IMR-90 (cell line): ENCODE results near the gene ATP2B1. TPM values are rescaled to one million over a fixed set of nuclear protein-coding genes. Genes with fewer than 3 reads are reported as not detected.

Experiments used
- ATAC-seq: fragments of 200-7000 bp; cut with Tn5 transposase; 2 replicates; pipeline ENCODE4 v1.9.1; 2020; ENCODE audit warnings: low read depth, mild to moderate bottlenecking, moderate library complexity
- BruUV-seq: library from RNA; stranded (reverse); fragments of 400-500 nt; replicated peaks from 2 replicates; lab custom pipeline; 2021; lab: Mats Ljungman, UMichigan
- CTCF ChIA-PET: fragments of 300-600 bp; formaldehyde crosslinking; extraction: SDS; loops from one replicate; lab custom pipeline; 2021; ENCODE audit warnings: antibody characterized with exemption; lab: Yijun Ruan, JAX
- POLR2A ChIA-PET: fragments of 300-600 bp; sonication (Branson Sonifier 250); formaldehyde crosslinking; loops from one replicate; lab custom pipeline; 2022; ENCODE audit warnings: antibody characterized with exemption; ENCODE audit not compliant: unreplicated experiment; lab: Charles Lee
- DNase-seq: peaks from one replicate; pipeline ENCODE4 v3.0.0; 2013
- H2AFZ ChIP-seq: replicated peaks from 2 replicates; pipeline ENCODE3; 2013; ENCODE audit warnings: low read length, mild to moderate bottlenecking; ENCODE audit not compliant: poor library complexity
- H2AK5ac ChIP-seq: 2 replicates; pipeline ENCODE4 v1.6.1; 2013; ENCODE audit warnings: low read depth, low read length, inconsistent platforms
- H2AK9ac ChIP-seq: replicated peaks from 2 replicates; pipeline ENCODE3; 2013; ENCODE audit warnings: mild to moderate bottlenecking, low read depth, low read length, moderate library complexity; ENCODE audit not compliant: poor library complexity
- H2BK120ac ChIP-seq: 2 replicates; pipeline ENCODE4 v1.6.1; 2013; ENCODE audit warnings: low read depth, low read length, inconsistent platforms
- H2BK15ac ChIP-seq: 3 replicates; pipeline ENCODE4 v1.6.1; 2013; ENCODE audit warnings: low read depth, low read length, inconsistent platforms
- H2BK20ac ChIP-seq: 2 replicates; pipeline ENCODE4 v1.6.1; 2013; ENCODE audit warnings: low read depth, mild to moderate bottlenecking, inconsistent platforms, low read length, moderate library complexity
- H2BK5ac ChIP-seq: 2 replicates; pipeline ENCODE4 v1.6.1; 2013; ENCODE audit warnings: mild to moderate bottlenecking, low read depth, low read length, inconsistent platforms; ENCODE audit not compliant: poor library complexity, severe bottlenecking
- H3K14ac ChIP-seq: replicated peaks from 2 replicates; pipeline ENCODE4 v1.6.1; 2013; ENCODE audit warnings: low read depth, low read length, inconsistent platforms
- H3K18ac ChIP-seq: 2 replicates; pipeline ENCODE4 v1.6.1; 2013; ENCODE audit warnings: low read depth, low read length, control low read depth
- H3K23ac ChIP-seq: 2 replicates; pipeline ENCODE4 v1.6.1; 2013; ENCODE audit warnings: low read depth, low read length, inconsistent platforms
- H3K27ac ChIP-seq: 2 replicates; pipeline ENCODE4 v1.5.1; 2013; ENCODE audit warnings: mild to moderate bottlenecking, control low read depth, low read length; ENCODE audit not compliant: insufficient read depth
- H3K27me3 ChIP-seq: 2 replicates; pipeline ENCODE4 v1.6.1; 2013; ENCODE audit warnings: low read length; ENCODE audit not compliant: control insufficient read depth, insufficient read depth
- H3K36me3 ChIP-seq: 2 replicates; pipeline ENCODE4 v1.6.1; 2013; ENCODE audit warnings: low read length, mixed read lengths; ENCODE audit not compliant: control insufficient read depth, insufficient read depth
- H3K4ac ChIP-seq: 2 replicates; pipeline ENCODE4 v1.6.1; 2013; ENCODE audit warnings: low read depth, low read length, inconsistent platforms
- H3K4me1 ChIP-seq: 2 replicates; pipeline ENCODE4 v1.6.1; 2013; ENCODE audit warnings: low read length, mixed read lengths; ENCODE audit not compliant: control insufficient read depth, insufficient read depth
- H3K4me2 ChIP-seq: 2 replicates; pipeline ENCODE4 v1.6.1; 2013; ENCODE audit warnings: low read depth, mild to moderate bottlenecking, control low read depth, low read length, moderate library complexity
- H3K4me3 ChIP-seq: 2 replicates; pipeline ENCODE4 v1.5.1; 2013; ENCODE audit warnings: low read depth, mild to moderate bottlenecking, control low read depth, low read length, moderate library complexity; ENCODE audit not compliant: insufficient read depth
- H3K56ac ChIP-seq: 2 replicates; pipeline ENCODE4 v1.6.1; 2013; ENCODE audit warnings: low read length, inconsistent platforms; ENCODE audit not compliant: insufficient read depth; ENCODE audit errors: extremely low read depth
- H3K79me1 ChIP-seq, 2 experiments: 2 replicates each; pipeline ENCODE4 v1.6.1; 2013; ENCODE audit warnings: low read length in 2 of 2, inconsistent platforms in 1 of 2, low read depth in 1 of 2
- H3K9ac ChIP-seq: 2 replicates; pipeline ENCODE4 v1.6.1; 2013; ENCODE audit warnings: low read depth, low read length, control low read depth
- H3K9me1 ChIP-seq: 2 replicates; pipeline ENCODE4 v1.6.1; 2013; ENCODE audit warnings: low read length, inconsistent platforms; ENCODE audit not compliant: insufficient read depth
- H3K9me3 ChIP-seq: 2 replicates; pipeline ENCODE4 v1.6.1; 2013; ENCODE audit warnings: low read length; ENCODE audit not compliant: control insufficient read depth, insufficient read depth
- H4K20me1 ChIP-seq: 2 replicates; pipeline ENCODE4 v1.6.1; 2013; ENCODE audit warnings: low read length, inconsistent platforms; ENCODE audit not compliant: insufficient read depth
- H4K5ac ChIP-seq: 2 replicates; pipeline ENCODE4 v1.6.1; 2013; ENCODE audit warnings: mild to moderate bottlenecking, low read depth, low read length, control low read depth
- H4K8ac ChIP-seq, 2 experiments: 2 replicates each; pipeline ENCODE4 v1.6.1; 2013; ENCODE audit warnings: low read depth in 2 of 2, low read length in 2 of 2, control low read depth in 1 of 2, inconsistent platforms in 1 of 2
- H4K91ac ChIP-seq: 2 replicates; pipeline ENCODE4 v1.6.1; 2013; ENCODE audit warnings: low read depth, low read length, inconsistent platforms; ENCODE audit not compliant: insufficient read depth
- BHLHE40 ChIP-seq: fragments of 150-350 bp; IDR thresholded peaks from 2 replicates; pipeline ENCODE4 v1.6.1; 2016; ENCODE audit warnings: mild to moderate bottlenecking, low read depth, low read length
- CEBPB ChIP-seq: IDR thresholded peaks from 2 replicates; pipeline ENCODE4 v1.6.1; 2012; ENCODE audit warnings: low read depth, low read length, improper control_type of control experiment
- CHD1 ChIP-seq: IDR thresholded peaks from 2 replicates; pipeline ENCODE4 v1.6.1; 2012; ENCODE audit warnings: low read depth, low read length, improper control_type of control experiment
- MAZ ChIP-seq: IDR thresholded peaks from 2 replicates; pipeline ENCODE4 v1.6.1; 2012; ENCODE audit warnings: low read depth, mild to moderate bottlenecking, low read length, improper control_type of control experiment, moderate library complexity, borderline replicate concordance
- MXI1 ChIP-seq: IDR thresholded peaks from 2 replicates; pipeline ENCODE4 v1.6.1; 2012; ENCODE audit warnings: low read depth, mild to moderate bottlenecking, low read length, moderate library complexity, borderline replicate concordance
- RAD21 ChIP-seq: IDR thresholded peaks from 2 replicates; pipeline ENCODE4 v1.6.1; 2012; ENCODE audit warnings: low read length, improper control_type of control experiment
- RCOR1 ChIP-seq: IDR thresholded peaks from 2 replicates; pipeline ENCODE4 v1.6.1; 2012; ENCODE audit warnings: mild to moderate bottlenecking, low read length, improper control_type of control experiment; ENCODE audit not compliant: insufficient replicate concordance
- RFX5 ChIP-seq: IDR thresholded peaks from 2 replicates; pipeline ENCODE4 v1.8.0; 2012; ENCODE audit warnings: low read depth, mild to moderate bottlenecking, low read length, moderate library complexity
- WGBS, 2 experiments: methylation state at CpG; one replicate each; pipeline versions ENCODE4 v1.1.5 to v1.1.7; 2013; ENCODE audit warnings: missing lambda C conversion rate in 2 of 2; ENCODE audit not compliant: insufficient read length in 1 of 2; ENCODE audit errors: extremely low coverage in 2 of 2; 5-methylcytosine and 5-hydroxymethylcytosine counted together
- dilution Hi-C: fragments of 300-500 bp; cut with HindIII; formaldehyde crosslinking; loops from one replicate; pipeline ENCODE4 v1.14.3; 2018; ENCODE audit warnings: low sequenced_read_pairs; ENCODE audit not compliant: unreplicated experiment
- in situ Hi-C: fragments of 300-500 bp; cut with MboI; formaldehyde crosslinking; loops from 3 replicates; pipeline ENCODE4 v1.14.3; 2019; ENCODE audit warnings: low sequenced_read_pairs, inconsistent platforms, mixed read lengths
- intact Hi-C: fragments of 100-400 bp; cut with micrococcal nuclease; formaldehyde crosslinking; loops from 2 replicates; pipeline ENCODE4 v1.10.0; 2022
- polyA plus RNA-seq, 3 experiments: library from polyadenylated mRNA; depleted of rRNA; stranded (reverse); fragments of >200 nt; gene quantifications; 2 replicates each; pipeline ENCODE4 v1.2.3, GENCODE V29; 2012; ENCODE audit warnings: low replicate concordance in 1 of 3
- total RNA-seq: library from RNA; depleted of rRNA; stranded (reverse); fragments of >200 nt; gene quantifications from 2 replicates; pipeline ENCODE4 v1.2.3, GENCODE V29; 2012
- TF ChIP-seq, protein P1 (sequence below): fragments of 150-350 bp; IDR thresholded peaks from 2 replicates; pipeline ENCODE4 v1.6.1; 2017; ENCODE audit warnings: mild to moderate bottlenecking, antibody characterized with exemption, low read length, low read depth
- TF ChIP-seq, protein P2 (sequence below): fragments of 150-350 bp; IDR thresholded peaks from 2 replicates; pipeline ENCODE4 v1.6.1; 2016; ENCODE audit warnings: low read depth, mild to moderate bottlenecking, low read length, moderate library complexity, borderline replicate concordance
- TF ChIP-seq, protein P3 (sequence below): conservative IDR thresholded peaks from 2 replicates; pipeline ENCODE4 v1.5.1; 2012; ENCODE audit warnings: mild to moderate bottlenecking, low read depth, low read length, improper control_type of control experiment

The ATP2B1 gene
- total and polyA plus RNA-seq, 2 of the 4 experiments (the other 2 are of a cell fraction), result 9.9 to 32.6 TPM

DNA sequence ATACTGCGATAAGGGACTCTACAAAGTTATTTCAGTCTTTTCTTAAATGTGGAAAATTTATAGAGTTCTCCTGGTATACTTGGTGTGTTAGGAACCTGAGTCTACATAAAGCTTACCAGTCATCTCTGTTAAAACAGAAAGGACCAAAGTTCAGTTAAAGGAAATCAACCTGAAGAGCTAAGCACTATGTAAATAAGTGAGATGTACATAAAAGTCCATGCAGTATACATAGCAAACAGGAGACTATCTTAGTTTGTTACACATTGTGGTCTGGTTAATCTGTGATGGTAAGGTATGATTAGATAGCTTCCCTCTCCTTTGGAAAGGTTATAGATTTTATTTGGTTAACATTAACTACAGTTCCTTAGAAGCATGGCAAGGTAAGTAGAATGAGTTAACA lies 75.9 kb downstream of the ATP2B1 start:
- Histone ChIP-seq H3K9me3 (no peaks in the 10 kb centered on the region), H3K56ac (no peak overlapping the region), H2BK20ac (no peak overlapping the region), H3K9ac (no peak overlapping the region), H3K36me3 (peaks cover 11% of the 10 kb centered on the region), H2AFZ (no peak overlapping the region), H4K91ac (no peak overlapping the region), H2BK15ac (no peak overlapping the region), H3K9me1 (0 out of 2 replicates have a peak, but pooled peaks cover 3% of the 10 kb centered on the region), H3K4me2 (no peak overlapping the region), H4K20me1 (no peaks in the 10 kb centered on the region), H3K27me3 (no peaks in the 10 kb centered on the region), H3K4ac (no peak overlapping the region), H3K23ac (no peak overlapping the region), H3K18ac (no peak overlapping the region), H2BK120ac (no peak overlapping the region), H3K4me1 (peaks cover 4% of the 10 kb centered on the region; the same call in 1 of the 2 replicates), H2BK5ac (no peak overlapping the region), H2AK9ac (no peak overlapping the region), H4K8ac (no peak overlapping the region), H3K14ac (no peak overlapping the region), H3K79me1 (peaks cover 10 to 31% of the 10 kb centered on the region in 2 experiments), H3K4me3 (no peak overlapping the region), H4K5ac (no peak overlapping the region), H2AK5ac (no peak overlapping the region), H3K27ac (no peak overlapping the region)
- in situ Hi-C loops (no loop called here), intact Hi-C loops (no loop called here), dilution Hi-C loops (no loop called here)
- ATAC-seq (no peak), DNase-seq (no peak)
- TF ChIP-seq RFX5, result no peak
- TF ChIP-seq, protein P1, sequence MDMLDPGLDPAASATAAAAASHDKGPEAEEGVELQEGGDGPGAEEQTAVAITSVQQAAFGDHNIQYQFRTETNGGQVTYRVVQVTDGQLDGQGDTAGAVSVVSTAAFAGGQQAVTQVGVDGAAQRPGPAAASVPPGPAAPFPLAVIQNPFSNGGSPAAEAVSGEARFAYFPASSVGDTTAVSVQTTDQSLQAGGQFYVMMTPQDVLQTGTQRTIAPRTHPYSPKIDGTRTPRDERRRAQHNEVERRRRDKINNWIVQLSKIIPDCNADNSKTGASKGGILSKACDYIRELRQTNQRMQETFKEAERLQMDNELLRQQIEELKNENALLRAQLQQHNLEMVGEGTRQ, result no peak
- TF ChIP-seq CEBPB, result no peak
- no peak for TF ChIP-seq BHLHE40
- TF ChIP-seq, protein P2, sequence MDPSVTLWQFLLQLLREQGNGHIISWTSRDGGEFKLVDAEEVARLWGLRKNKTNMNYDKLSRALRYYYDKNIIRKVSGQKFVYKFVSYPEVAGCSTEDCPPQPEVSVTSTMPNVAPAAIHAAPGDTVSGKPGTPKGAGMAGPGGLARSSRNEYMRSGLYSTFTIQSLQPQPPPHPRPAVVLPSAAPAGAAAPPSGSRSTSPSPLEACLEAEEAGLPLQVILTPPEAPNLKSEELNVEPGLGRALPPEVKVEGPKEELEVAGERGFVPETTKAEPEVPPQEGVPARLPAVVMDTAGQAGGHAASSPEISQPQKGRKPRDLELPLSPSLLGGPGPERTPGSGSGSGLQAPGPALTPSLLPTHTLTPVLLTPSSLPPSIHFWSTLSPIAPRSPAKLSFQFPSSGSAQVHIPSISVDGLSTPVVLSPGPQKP, result no peak
- TF ChIP-seq MXI1, result no peak
- no peak for TF ChIP-seq RCOR1
- TF ChIP-seq, protein P3, sequence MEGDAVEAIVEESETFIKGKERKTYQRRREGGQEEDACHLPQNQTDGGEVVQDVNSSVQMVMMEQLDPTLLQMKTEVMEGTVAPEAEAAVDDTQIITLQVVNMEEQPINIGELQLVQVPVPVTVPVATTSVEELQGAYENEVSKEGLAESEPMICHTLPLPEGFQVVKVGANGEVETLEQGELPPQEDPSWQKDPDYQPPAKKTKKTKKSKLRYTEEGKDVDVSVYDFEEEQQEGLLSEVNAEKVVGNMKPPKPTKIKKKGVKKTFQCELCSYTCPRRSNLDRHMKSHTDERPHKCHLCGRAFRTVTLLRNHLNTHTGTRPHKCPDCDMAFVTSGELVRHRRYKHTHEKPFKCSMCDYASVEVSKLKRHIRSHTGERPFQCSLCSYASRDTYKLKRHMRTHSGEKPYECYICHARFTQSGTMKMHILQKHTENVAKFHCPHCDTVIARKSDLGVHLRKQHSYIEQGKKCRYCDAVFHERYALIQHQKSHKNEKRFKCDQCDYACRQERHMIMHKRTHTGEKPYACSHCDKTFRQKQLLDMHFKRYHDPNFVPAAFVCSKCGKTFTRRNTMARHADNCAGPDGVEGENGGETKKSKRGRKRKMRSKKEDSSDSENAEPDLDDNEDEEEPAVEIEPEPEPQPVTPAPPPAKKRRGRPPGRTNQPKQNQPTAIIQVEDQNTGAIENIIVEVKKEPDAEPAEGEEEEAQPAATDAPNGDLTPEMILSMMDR, result no peak
- no peak for TF ChIP-seq MAZ
- TF ChIP-seq CHD1, result no peak
- TF ChIP-seq RAD21, result no peak
- POLR2A ChIA-PET, result no interaction called here
- WGBS, 2 experiments, result no CpG with 5 or more reads among the region's 1 CpG
- no TSS peak for BruUV-seq
- CTCF ChIA-PET, result no interaction called here
